ENCODE results near the gene TNS3.
"Not testable (repeated sequence)": the region's sequence is repeated elsewhere in the genome, so short reads cannot be mapped to it uniquely, and the experiment has no call there.

TNS3 gene

GRCh38 chr7:47482013-47482875 is 99.7 kb downstream of the TNS3 start:
- no peak for DNase-seq

GRCh38 chr7:47481541-47482012 is 100.3 kb downstream of the TNS3 start:
- no peak for DNase-seq

GRCh38 chr7:47480576-47481538 is 101.1 kb downstream of the TNS3 start:
- no peak for DNase-seq

DNA sequence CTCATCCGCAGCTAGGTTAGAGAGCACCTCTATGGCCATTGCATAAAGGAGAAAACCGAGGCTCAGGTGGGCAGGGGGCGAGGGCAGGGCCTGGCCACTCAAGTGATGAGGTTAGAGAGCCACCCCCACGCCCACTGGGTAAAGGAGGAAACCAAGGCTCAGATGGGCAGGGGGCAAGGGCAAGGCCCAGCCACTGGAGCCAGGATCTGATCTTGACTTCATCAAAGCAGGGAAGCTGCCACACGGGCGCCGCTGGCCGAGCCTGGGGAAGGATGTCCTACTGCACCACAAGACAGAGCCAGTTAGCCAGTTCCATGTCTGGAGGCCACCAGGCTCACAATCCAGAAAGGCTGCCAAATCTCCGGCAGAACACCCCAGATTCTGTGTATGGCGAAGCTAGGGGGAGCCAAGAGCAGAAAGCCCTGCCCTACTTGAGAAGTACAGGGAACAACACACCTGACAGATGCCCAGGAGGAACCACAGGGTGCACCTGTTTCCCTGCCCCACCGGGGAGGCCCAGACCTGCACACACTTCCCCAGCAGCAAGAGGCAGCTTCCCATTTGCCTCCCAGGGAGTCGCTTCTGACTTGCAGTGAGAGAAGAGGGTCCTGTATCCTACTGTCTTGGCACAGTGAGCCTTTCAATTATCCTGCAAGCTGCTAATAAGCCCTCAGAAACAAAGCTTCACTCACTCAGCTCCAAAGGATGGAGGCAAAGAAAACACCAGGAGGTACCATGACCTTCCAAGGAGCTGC is 101.9 kb downstream of the TNS3 start:
- DNase-seq = no peak

DNA sequence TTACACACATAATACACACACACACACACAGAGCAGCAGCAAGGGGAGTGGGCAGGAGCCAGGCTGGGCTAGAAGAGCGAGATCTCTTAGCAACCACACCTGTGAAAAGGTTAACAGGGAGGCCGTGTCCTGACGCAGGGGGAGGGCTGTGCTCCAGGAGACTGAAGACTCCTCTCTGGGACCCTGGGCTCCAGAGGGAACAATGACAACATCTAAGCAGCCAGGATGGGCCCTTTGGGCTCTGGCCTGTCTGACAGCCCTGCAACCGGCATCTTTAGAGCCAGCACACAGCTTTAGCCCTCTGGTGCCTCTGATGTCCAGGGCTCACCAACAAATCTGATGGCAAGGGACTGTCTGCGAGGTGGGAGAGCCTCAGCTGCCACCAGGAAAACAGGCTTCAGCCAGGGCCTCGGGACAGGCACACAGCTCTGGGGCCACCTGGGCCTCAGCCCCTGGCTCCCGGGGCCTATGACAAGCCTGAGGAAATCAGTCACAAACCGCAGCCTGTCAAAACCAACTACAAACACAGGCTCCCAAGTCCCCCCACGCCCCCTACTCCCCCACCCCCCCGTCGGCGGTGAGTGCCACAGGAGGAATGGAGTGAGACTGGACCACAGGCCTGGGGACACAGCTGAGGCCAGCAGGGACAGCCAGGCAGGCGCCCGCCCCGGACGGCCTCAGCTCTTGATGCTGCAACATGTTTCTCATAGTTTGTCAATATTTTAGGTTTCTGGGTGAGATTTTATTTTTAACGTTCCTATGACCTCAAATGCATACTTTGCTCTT is 102.8 kb downstream of the TNS3 start:
- no peak for DNase-seq

DNA sequence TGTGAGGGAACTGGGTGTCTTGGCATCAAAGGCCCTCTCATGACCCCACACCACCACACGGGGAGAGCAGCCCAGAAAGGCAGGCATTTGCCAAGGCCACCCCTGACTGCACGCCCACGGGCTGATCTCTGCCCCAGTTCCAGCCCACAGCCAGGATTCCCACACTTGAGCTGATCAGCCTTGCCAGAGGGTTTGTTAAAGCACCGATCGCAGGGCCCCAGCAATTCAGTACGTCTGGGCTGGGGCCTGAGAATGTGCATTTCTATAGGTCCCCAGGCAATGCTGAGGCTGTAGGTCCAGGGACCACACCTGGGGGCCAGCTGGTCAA is 103.9 kb downstream of the TNS3 start:
- no peak for DNase-seq

DNA sequence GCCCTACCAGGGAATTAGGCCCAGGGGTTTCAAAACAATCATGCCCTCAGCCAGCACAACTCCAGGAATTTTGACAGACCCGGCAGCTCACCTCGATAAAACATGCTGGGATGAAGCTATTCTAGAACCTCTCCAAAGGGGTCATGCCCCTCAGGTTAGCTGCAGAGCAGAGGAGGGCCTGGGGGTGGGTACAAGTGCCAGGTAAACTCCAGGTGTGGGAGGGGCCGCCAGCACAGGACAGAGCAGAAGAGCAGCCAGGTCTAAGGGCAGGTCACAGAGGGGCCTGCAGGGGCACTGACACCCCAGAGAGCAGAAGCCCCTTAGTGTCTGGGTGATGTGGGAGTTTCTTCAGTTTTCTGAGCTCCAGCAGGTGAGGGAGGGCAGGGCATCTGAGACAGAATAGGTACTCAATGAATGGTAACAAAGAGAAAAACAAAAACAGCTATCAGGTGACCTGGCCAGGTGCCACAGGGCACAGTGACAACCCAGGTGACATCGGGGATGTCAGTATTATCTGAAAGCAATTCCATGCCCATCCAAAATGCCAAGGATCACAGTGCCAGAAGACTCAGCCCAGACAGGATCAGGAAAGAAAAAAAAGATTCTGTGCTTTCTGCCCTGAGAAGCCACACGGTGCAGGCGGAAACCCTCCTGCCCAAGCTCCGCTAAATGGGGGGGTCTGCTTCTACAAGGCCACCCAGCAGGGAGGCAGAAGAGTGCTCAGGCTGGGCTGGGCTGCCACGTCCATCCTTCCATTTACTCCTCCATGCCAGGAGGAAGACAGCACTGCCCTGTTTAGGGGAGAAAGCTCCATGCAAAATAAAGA is 104.5 kb downstream of the TNS3 start:
- peak; percentile 17 for DNase-seq

DNA sequence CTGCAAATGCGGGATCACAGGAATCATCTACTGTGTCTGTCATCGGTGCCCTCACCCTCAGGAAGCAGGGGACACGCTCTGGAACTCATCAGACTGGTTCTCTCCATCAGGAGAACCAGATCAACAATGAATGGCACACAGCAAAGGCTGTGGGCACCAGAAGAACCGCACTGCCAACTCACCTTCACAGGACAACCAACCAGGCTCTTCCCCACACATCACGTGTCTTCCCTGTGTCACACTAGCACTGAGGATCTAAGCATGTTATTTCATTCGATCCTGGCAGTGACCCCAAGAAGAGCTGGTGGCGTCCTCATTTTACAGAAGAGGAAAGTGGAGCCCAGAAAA is 106.1 kb downstream of the TNS3 start:
- DNase-seq = no peak

- no peak for DNase-seq
Observed at GRCh38 chr7:47474937-47475879, 106.7 kb downstream of the TNS3 start.

GRCh38 chr7:47474211-47474936 is 107.5 kb downstream of the TNS3 start:
- no peak for DNase-seq

- DNase-seq = no peak
Observed at GRCh38 chr7:47473499-47474210, 108.3 kb downstream of the TNS3 start.

GRCh38 chr7:47472444-47473157 is 109.3 kb downstream of the TNS3 start:
- DNase-seq = no peak

GRCh38 chr7:47471831-47472230 is 110.1 kb downstream of the TNS3 start:
- no peak for DNase-seq

DNA sequence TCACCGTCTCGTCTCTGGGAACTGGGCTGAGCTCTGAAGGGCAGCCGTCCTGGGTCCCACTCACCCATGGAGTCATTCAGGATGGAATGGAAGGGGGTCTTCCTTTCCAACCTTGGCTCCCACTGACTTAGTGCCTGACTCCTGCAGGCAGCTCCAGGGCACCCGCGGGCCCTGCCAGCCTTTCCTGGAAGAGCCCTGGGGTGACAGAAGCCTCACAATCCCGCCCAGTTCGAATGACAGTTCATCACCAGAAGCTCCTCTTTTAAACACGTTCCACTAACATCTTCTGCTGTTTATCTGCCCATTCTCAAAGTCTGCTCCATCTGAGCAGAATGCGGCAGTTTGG is 110.6 kb downstream of the TNS3 start:
- no peak for DNase-seq

- peak; percentile 85 for DNase-seq
Observed at GRCh38 chr7:47470567-47471357, 111.1 kb downstream of the TNS3 start.

DNA sequence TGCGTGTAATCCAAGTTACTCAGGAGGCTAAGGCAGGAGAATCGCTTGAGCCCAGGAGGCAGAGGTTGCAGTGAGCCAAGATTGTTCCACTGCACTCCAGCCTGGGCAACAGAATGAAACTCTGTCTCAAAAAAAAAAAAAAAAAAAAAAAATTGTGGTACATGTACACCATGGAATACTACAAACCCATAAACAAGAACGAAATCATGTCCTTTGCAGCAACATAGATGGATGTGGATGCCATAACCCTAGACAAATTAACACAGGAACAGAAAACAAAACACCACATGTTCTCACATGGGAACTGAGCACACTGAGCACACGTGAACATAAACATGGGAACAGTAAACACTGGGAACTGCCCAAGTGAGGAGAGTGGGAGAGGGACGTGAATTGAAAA is 112.1 kb downstream of the TNS3 start:
- DNase-seq = not testable (repeated sequence)

DNA sequence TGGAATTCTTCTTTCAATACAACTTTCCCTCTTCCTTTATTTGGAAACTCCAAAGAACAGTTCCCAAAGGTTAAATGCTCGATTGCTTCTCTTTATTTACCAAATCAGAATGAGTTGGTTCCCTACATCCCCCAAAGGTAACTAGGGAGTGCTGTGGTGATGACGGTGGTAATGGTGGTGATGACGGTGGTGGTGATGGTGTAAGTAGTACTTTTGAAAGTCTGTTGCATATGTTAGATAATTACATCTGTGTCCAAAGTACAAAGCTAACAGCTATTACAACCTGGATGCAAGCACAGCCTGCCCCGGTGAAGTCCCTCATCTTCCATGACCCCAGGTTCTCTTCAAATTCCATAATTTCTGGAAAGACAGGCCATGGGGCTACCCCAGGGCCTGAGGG is 115.1 kb downstream of the TNS3 start:
- DNase-seq = no peak
